Mesothelial cell of epicardium (in vitro differentiated cells): ENCODE data around the gene FAM222A. TPM values are rescaled to one million over a fixed set of nuclear protein-coding genes. Genes with fewer than 3 reads are reported as not detected.

Source experiments
- DNase-seq, 2 experiments: peaks; one replicate each; pipeline ENCODE4 v3.0.0; 2021; ENCODE audit warnings: low spot score in 2 of 2; ENCODE audit not compliant: unreplicated experiment in 2 of 2
- H3K27ac Mint-ChIP-seq: 2 replicates; pipeline ENCODE4 v1.8.0; 2021; ENCODE audit warnings: mixed read lengths
- H3K27me3 Mint-ChIP-seq: 2 replicates; pipeline ENCODE4 v1.8.0; 2021; ENCODE audit warnings: low read depth, mixed read lengths
- H3K36me3 Mint-ChIP-seq: 2 replicates; pipeline ENCODE4 v1.8.0; 2021; ENCODE audit warnings: mixed read lengths
- H3K4me1 Mint-ChIP-seq: 2 replicates; pipeline ENCODE4 v1.8.0; 2021; ENCODE audit warnings: mixed read lengths
- H3K4me3 Mint-ChIP-seq: 2 replicates; pipeline ENCODE4 v1.8.0; 2021; ENCODE audit warnings: mild to moderate bottlenecking, moderate library complexity, mixed read lengths
- H3K9me3 Mint-ChIP-seq: 2 replicates; pipeline ENCODE4 v1.8.0; 2021; ENCODE audit warnings: mixed read lengths
- CTCF ChIP-seq: fragments of 200-600 bp; sonication (generic); IDR thresholded peaks from one replicate; pipeline ENCODE4 v1.5.0; 2021; ENCODE audit warnings: antibody characterized with exemption; ENCODE audit not compliant: unreplicated experiment
- total RNA-seq: library from RNA; stranded (reverse); gene quantifications from 3 replicates; pipeline ENCODE4 v1.2.1, GENCODE V29; 2021

The FAM222A gene
- total RNA-seq, 1 donor from 2014 or later = 1.1 TPM

DNA sequence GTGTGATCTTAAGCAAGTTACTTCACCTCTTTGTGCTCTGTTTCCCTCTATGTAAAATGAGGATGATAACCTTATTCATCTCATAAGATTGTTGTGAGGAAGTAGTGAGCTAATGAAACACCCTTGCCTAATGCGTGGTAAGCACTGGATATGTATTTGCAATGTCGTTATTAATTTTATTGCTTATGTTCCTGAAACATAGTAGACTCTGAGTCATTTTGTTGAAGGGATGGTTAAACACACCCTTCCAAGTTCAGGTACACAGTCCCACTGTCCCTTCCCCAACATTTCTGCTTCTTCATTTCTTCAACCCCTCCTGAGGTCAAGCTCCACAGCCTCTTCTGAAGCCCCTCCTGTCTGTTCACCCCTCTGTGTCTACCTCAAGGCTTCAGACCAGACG, 40.2 kb upstream of the FAM222A start:
- Mint-ChIP-seq H3K4me3 (no peak overlapping the region), H3K36me3 (no peaks in the 10 kb centered on the region), H3K4me1 (peaks cover 2% of the 10 kb centered on the region), H3K27me3 (peaks cover 42% of the 10 kb centered on the region), H3K27ac (no peak overlapping the region), H3K9me3 (no peaks in the 10 kb centered on the region)
- no peak for TF ChIP-seq CTCF
- no peak for DNase-seq

DNA sequence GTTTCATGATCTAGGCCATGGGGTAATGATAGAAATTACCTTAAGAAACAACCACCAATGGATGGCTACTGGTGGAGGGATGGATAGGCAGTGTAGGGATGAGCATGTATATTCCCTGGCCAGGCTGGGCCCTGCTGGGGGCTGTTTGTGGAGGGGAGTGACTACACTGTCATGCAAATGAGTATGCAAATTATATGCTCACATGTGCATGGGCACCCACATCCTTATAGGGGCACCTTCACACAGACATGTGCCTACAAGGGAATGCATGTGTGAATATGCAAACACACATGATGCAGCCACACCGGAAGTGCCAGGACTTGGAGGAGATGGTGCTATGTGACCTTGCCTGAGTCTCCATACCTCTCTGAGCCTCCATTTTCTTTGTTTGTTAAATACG, 39.7 kb upstream of the FAM222A start:
- Mint-ChIP-seq H3K27ac (no peak overlapping the region), H3K4me3 (no peak overlapping the region)

DNA sequence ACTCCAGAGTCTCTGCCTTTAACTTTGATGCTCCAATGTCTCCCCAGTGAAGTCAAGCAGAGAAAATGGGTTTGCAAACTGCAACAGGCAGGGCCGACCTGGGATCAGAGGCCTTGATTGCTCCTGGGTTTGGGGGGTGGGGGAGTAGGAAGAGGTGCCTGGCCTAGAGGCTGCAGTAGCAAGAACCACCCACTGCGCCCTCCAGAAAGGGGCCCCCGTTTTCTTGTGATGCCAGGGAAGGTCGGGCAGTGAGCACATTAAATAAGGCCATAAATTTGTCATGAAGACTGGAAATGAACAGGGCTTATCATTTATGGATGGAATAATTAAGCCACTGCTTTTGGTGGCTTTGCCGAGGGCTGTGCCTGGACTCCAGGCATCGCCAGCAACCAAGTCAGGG, 38.2 kb upstream of the FAM222A start:
- H3K27ac Mint-ChIP-seq = no peak overlapping the region
- H3K36me3 Mint-ChIP-seq = no peaks in the 10 kb centered on the region
- H3K4me3 Mint-ChIP-seq = no peak overlapping the region
- no peaks in the 10 kb centered on the region for H3K9me3 Mint-ChIP-seq
- TF ChIP-seq CTCF = no peak
- DNase-seq = no peak
- peaks cover 8% of the 10 kb centered on the region for H3K4me1 Mint-ChIP-seq
- peaks cover 24% of the 10 kb centered on the region for H3K27me3 Mint-ChIP-seq

More for the DNA sequence above, 39.7 kb upstream of the FAM222A start:
- H3K27me3 Mint-ChIP-seq = peaks cover 39% of the 10 kb centered on the region
- TF ChIP-seq CTCF = no peak
- peaks cover 6% of the 10 kb centered on the region for H3K4me1 Mint-ChIP-seq
- H3K9me3 Mint-ChIP-seq = no peaks in the 10 kb centered on the region
- no peak for DNase-seq
- no peaks in the 10 kb centered on the region for H3K36me3 Mint-ChIP-seq

GRCh38 chr12:109677279-109677691, 36.3 kb upstream of the FAM222A start:
- no peak overlapping the region for H3K4me3 Mint-ChIP-seq
- DNase-seq = no peak
- H3K4me1 Mint-ChIP-seq = peaks cover 6% of the 10 kb centered on the region
- no peaks in the 10 kb centered on the region for H3K36me3 Mint-ChIP-seq
- H3K27ac Mint-ChIP-seq = no peak overlapping the region
- TF ChIP-seq CTCF = no peak
- peaks cover 19% of the 10 kb centered on the region for H3K27me3 Mint-ChIP-seq
- H3K9me3 Mint-ChIP-seq = no peaks in the 10 kb centered on the region

GRCh38 chr12:109678719-109679118, 34.9 kb upstream of the FAM222A start:
- no peaks in the 10 kb centered on the region for H3K36me3 Mint-ChIP-seq
- peaks cover 31% of the 10 kb centered on the region for H3K27me3 Mint-ChIP-seq
- H3K27ac Mint-ChIP-seq = no peak overlapping the region
- no peak for DNase-seq
- TF ChIP-seq CTCF = no peak
- H3K4me3 Mint-ChIP-seq = no peak overlapping the region
- H3K4me1 Mint-ChIP-seq = peaks cover 6% of the 10 kb centered on the region
- no peaks in the 10 kb centered on the region for H3K9me3 Mint-ChIP-seq
